AG09319 (cell line): ENCODE measurements around the gene TSR1.

Experiments used
- DNase-seq: peaks from one replicate; pipeline ENCODE4 v3.0.0-alpha.2; 2010; ENCODE audit warnings: low read depth; ENCODE audit errors: extremely low read depth
- CTCF ChIP-seq: IDR thresholded peaks from 2 replicates; pipeline ENCODE4 v1.5.1; 2011; ENCODE audit warnings: low read depth, mild to moderate bottlenecking, inconsistent platforms, low read length, moderate library complexity

The TSR1 gene

DNA sequence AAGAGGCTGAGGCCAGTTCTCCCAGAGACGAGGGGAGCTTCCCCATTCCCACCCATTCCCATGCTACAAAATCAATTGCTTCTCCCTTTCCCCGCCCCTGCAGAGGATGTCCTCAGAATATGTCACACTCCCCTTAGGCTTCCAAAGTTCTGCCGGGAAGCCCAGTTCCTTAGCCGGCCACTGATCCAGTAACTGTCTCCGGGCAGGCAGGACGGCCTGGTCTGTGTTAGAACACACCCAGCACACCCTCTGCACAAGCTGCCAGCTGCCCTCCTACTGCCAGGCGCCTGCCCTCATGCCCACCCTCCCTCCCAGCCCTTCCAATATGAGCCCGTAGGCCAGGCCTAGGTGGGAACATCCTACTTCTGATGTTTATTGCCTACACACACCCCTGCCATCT is 32.1 kb upstream of the TSR1 start:
- no peak for TF ChIP-seq CTCF
- no peak for DNase-seq

- DNase-seq = no peak
- TF ChIP-seq CTCF = no peak
Measured at GRCh38 chr17:2366747-2367494, 30.7 kb upstream of the TSR1 start.

GRCh38 chr17:2365132-2365531 is 28.9 kb upstream of the TSR1 start:
- TF ChIP-seq CTCF = no peak

DNA sequence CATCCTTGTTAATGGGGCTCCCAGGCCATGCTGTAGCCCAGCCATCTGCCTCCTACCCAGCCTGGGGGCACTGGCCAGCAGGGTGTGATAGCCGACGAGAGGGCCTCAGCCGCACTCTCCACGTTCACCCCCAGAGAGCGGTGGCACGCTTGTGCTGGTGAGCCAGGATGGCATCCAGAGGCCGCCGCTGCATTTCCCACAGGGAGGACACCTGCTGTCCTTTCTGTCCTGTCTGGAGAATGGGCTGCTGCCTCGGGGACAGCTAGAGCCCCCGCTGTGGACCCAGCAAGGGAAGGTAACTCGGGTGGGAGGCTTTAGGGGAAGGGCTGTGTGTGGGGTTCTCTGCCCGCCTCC is 28.5 kb upstream of the TSR1 start:
- DNase-seq = no peak

More at GRCh38 chr17:2365132-2365531, 28.9 kb upstream of the TSR1 start:
- no peak for DNase-seq

GRCh38 chr17:2363851-2364762 is 27.9 kb upstream of the TSR1 start:
- no peak for TF ChIP-seq CTCF
- DNase-seq = no peak

More for the DNA sequence above, 28.5 kb upstream of the TSR1 start:
- TF ChIP-seq CTCF = no peak

DNA sequence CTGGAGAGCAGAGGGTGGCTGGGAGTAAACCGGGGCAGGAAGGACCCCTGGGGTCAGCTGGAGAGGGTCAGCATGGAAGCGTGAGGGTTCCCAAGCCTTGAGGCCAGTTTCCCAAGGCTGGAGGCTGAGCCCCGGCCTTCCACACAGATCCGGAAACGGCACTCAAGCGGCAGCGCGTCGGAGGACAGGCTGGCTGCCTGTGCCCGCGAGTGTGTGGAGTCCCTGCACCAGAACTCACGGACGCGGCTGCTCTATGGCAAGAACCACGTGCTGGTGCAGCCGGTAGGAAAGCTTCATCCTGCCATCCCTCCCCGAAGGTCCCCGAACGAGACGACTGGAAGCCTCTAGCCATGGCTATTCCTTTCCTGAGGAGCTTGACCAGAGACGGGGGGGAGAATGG is 27.1 kb upstream of the TSR1 start:
- no peak for TF ChIP-seq CTCF
- no peak for DNase-seq

DNA sequence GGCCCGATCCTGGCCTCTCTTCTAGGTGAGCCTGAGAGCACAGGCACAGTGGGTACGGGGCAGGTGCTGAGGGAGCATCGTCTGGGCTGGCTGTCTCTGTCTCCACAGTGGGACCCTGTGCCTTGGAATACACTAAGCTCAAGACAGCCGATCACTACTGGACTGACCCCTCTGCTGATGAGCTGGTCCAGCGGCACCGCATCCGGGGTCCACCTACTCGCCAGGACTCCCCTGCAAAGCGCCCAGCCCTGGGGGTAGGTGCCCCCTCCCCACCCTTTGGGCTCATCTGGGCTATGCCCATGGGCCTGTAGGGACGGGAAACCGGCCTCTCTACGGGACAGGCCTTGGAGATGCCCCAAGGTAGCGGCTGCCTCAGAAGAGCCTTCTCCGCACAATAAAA is 26.6 kb upstream of the TSR1 start:
- TF ChIP-seq CTCF = no peak

More for the DNA sequence above, 26.6 kb upstream of the TSR1 start:
- no peak for DNase-seq
